Fibroblast of lung (primary cell): ENCODE measurements around the gene NFKBIE.

ENCODE experiments used
- EZH2 ChIP-seq: IDR thresholded peaks from 2 replicates; pipeline ENCODE4 v1.5.1; 2012; ENCODE audit warnings: low read length, control low read depth, mild to moderate bottlenecking; ENCODE audit errors: missing control alignments
- TF ChIP-seq, protein P1 (sequence below), 2 donors: IDR thresholded peaks in 1 of 2; conservative IDR thresholded peaks in 1 of 2; 1 replicate in 1 of 2; 2 replicates in 1 of 2; pipeline ENCODE4 v1.5.1; 2011 to 2012; ENCODE audit warnings: low read length in 2 of 2, control low read depth in 1 of 2, inconsistent platforms in 1 of 2, low read depth in 1 of 2, mild to moderate bottlenecking in 1 of 2

DNA sequence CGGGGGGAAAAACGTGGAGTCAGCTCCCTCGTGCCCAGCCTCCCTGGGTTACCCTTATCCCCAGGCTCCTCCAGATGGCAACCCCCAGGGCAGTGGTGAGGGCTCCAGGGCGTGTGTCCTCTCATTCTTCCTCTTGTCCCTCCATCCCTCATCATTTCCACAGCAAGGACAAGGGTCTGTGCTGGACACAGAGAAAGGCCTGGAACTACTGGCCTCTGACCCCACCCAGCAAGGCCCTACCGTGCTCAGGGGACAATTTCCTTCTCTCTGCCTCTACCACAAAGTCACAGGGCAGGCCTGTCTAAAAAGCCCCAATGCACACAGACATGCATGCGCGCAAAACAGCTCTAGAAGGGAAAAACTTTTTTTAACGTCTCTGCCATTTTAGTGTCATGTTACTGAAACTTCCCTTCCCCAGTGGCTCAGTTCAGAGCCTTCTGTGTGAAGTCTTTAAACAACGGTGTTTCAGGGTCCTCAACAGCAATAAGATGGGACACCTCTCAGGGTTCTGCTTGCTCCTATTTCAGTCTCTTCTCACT, 7.0 kb downstream of the NFKBIE start:
- TF ChIP-seq EZH2, result no peak
- TF ChIP-seq, protein P1, sequence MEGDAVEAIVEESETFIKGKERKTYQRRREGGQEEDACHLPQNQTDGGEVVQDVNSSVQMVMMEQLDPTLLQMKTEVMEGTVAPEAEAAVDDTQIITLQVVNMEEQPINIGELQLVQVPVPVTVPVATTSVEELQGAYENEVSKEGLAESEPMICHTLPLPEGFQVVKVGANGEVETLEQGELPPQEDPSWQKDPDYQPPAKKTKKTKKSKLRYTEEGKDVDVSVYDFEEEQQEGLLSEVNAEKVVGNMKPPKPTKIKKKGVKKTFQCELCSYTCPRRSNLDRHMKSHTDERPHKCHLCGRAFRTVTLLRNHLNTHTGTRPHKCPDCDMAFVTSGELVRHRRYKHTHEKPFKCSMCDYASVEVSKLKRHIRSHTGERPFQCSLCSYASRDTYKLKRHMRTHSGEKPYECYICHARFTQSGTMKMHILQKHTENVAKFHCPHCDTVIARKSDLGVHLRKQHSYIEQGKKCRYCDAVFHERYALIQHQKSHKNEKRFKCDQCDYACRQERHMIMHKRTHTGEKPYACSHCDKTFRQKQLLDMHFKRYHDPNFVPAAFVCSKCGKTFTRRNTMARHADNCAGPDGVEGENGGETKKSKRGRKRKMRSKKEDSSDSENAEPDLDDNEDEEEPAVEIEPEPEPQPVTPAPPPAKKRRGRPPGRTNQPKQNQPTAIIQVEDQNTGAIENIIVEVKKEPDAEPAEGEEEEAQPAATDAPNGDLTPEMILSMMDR (conservative IDR thresholded peaks at IDR 0.05 in 1 of 2, IDR thresholded peaks at IDR 0.05 in 1 of 2; ENCODE audit: low read depth in 1 of 2, low read length in 2 of 2), result no peak
